Neural progenitor cell (in vitro differentiated cells): Measurements from ENCODE around the gene FAM53B. TPM values are rescaled to one million over a fixed set of nuclear protein-coding genes. Genes with fewer than 3 reads are reported as not detected.

Experiments
- DNase-seq: peaks from one replicate; pipeline ENCODE4 v3.0.0-alpha.2; 2016; ENCODE audit warnings: low spot score
- H2AFZ ChIP-seq: fragments of 200-600 bp; sonication (generic); replicated peaks from 2 replicates; pipeline ENCODE4 v1.6.1; 2016; ENCODE audit warnings: antibody characterized with exemption
- H3F3A ChIP-seq: fragments of 200-600 bp; sonication (generic); 2 replicates; pipeline ENCODE4 v1.6.1; 2016; ENCODE audit warnings: antibody characterized with exemption, low read depth
- H3K27ac ChIP-seq: fragments of 200-600 bp; sonication (generic); 2 replicates; pipeline ENCODE4 v1.5.1; 2016; ENCODE audit warnings: mild to moderate bottlenecking
- H3K27me3 ChIP-seq: fragments of 200-600 bp; sonication (generic); 2 replicates; pipeline ENCODE4 v1.6.1; 2016; ENCODE audit warnings: mild to moderate bottlenecking, moderate library complexity
- H3K36me3 ChIP-seq: fragments of 200-600 bp; sonication (generic); 2 replicates; pipeline ENCODE4 v1.5.1; 2016
- H3K4me1 ChIP-seq: fragments of 200-600 bp; sonication (generic); 2 replicates; pipeline ENCODE4 v1.6.1; 2016; ENCODE audit warnings: mixed run types
- H3K4me2 ChIP-seq: fragments of 200-600 bp; sonication (generic); 2 replicates; pipeline ENCODE4 v1.6.1; 2016
- H3K4me3 ChIP-seq: fragments of 200-600 bp; sonication (generic); 2 replicates; pipeline ENCODE4 v1.5.1; 2016
- H3K79me2 ChIP-seq: fragments of 200-600 bp; sonication (generic); 2 replicates; pipeline ENCODE4 v1.6.1; 2016; ENCODE audit warnings: low read depth
- H3K9ac ChIP-seq: fragments of 200-600 bp; sonication (generic); 2 replicates; pipeline ENCODE4 v1.6.1; 2016
- H3K9me3 ChIP-seq: fragments of 200-600 bp; sonication (generic); 2 replicates; pipeline ENCODE4 v1.5.1; 2016; ENCODE audit warnings: low read depth
- H4K20me1 ChIP-seq: fragments of 200-600 bp; sonication (generic); 2 replicates; pipeline ENCODE4 v1.6.1; 2016; ENCODE audit warnings: low read depth
- H3K27ac Mint-ChIP-seq: 3 replicates; pipeline ENCODE4 v1.8.0; 2021; ENCODE audit warnings: mixed read lengths
- H3K27me3 Mint-ChIP-seq: 2 replicates; pipeline ENCODE4 v1.8.0; 2022; ENCODE audit warnings: low read depth, mild to moderate bottlenecking, inconsistent platforms, moderate library complexity, mixed read lengths; ENCODE audit not compliant: insufficient read depth
- H3K36me3 Mint-ChIP-seq: 3 replicates; pipeline ENCODE4 v1.8.0; 2021; ENCODE audit warnings: mixed read lengths
- H3K4me1 Mint-ChIP-seq: 3 replicates; pipeline ENCODE4 v1.8.0; 2021; ENCODE audit warnings: mixed read lengths
- H3K4me3 Mint-ChIP-seq: 3 replicates; pipeline ENCODE4 v1.8.0; 2021; ENCODE audit warnings: mild to moderate bottlenecking, moderate library complexity, mixed read lengths
- H3K9me3 Mint-ChIP-seq: 3 replicates; pipeline ENCODE4 v1.8.0; 2020; ENCODE audit warnings: mixed read lengths
- CTCF ChIP-seq: fragments of 200-600 bp; sonication (generic); IDR thresholded peaks from 2 replicates; pipeline ENCODE4 v1.5.1; 2017; ENCODE audit warnings: antibody characterized with exemption, mild to moderate bottlenecking
- EZH2 ChIP-seq: fragments of 200-600 bp; sonication (generic); IDR thresholded peaks from 2 replicates; pipeline ENCODE4 v1.6.1; 2017; ENCODE audit warnings: antibody characterized with exemption, mild to moderate bottlenecking, moderate library complexity
- EZH2phosphoT487 ChIP-seq: fragments of 200-600 bp; sonication (generic); IDR thresholded peaks from 2 replicates; pipeline ENCODE4 v1.6.1; 2017; ENCODE audit warnings: antibody characterized with exemption
- total RNA-seq: library from RNA; depleted of rRNA; stranded (reverse); fragments of >200 nt; gene quantifications from 2 replicates; pipeline ENCODE4 v1.2.3, GENCODE V29; 2015; ENCODE audit warnings: low replicate concordance

Gene FAM53B
- total RNA-seq, 1 donor from 2014 or later = 15.3 TPM

GRCh38 chr10:124629415-124629814 is 114.8 kb downstream of the FAM53B start:
- Mint-ChIP-seq H3K9me3 (no peaks in the 10 kb centered on the region), H3K4me3 (no peak overlapping the region), H3K27me3 (peaks cover 2% of the 10 kb centered on the region), H3K27ac (peak overlapping the region; percentile 15), H3K36me3 (peaks cover 3% of the 10 kb centered on the region), H3K4me1 (peaks cover 17% of the 10 kb centered on the region)
- Histone ChIP-seq H3K27me3 (no peaks in the 10 kb centered on the region), H3K4me1 (peaks cover 33% of the 10 kb centered on the region), H3K79me2 (peaks cover 21% of the 10 kb centered on the region), H3F3A (no peaks in the 10 kb centered on the region), H3K4me2 (no peak overlapping the region), H3K9ac (no peak overlapping the region), H2AFZ (no peak overlapping the region), H3K36me3 (no peaks in the 10 kb centered on the region), H3K9me3 (no peaks in the 10 kb centered on the region), H3K4me3 (no peak overlapping the region), H4K20me1 (peaks cover 53% of the 10 kb centered on the region), H3K27ac (no peak overlapping the region)
- DNase-seq = no peak
- TF ChIP-seq CTCF = no peak
- no peak for TF ChIP-seq EZH2phosphoT487
- TF ChIP-seq EZH2 = no peak

- peaks cover 14% of the 10 kb centered on the region for H3K79me2 ChIP-seq
- Mint-ChIP-seq H3K36me3 (peaks cover 5% of the 10 kb centered on the region), H3K27ac (no peak overlapping the region), H3K4me3 (no peak overlapping the region), H3K9me3 (no peaks in the 10 kb centered on the region), H3K27me3 (peaks cover 2% of the 10 kb centered on the region), H3K4me1 (peaks cover 19% of the 10 kb centered on the region)
- H3K27ac ChIP-seq = no peak overlapping the region
- no peaks in the 10 kb centered on the region for H3F3A ChIP-seq
- H3K27me3 ChIP-seq = no peaks in the 10 kb centered on the region
- H3K4me3 ChIP-seq = no peak overlapping the region
- DNase-seq = no peak
- peaks cover 59% of the 10 kb centered on the region for H4K20me1 ChIP-seq
- H3K4me2 ChIP-seq = no peak overlapping the region
- no peak overlapping the region for H2AFZ ChIP-seq
- H3K4me1 ChIP-seq = peaks cover 33% of the 10 kb centered on the region
- H3K36me3 ChIP-seq = no peaks in the 10 kb centered on the region
- TF ChIP-seq EZH2phosphoT487 = no peak
- no peak for TF ChIP-seq EZH2
- no peak for TF ChIP-seq CTCF
- H3K9me3 ChIP-seq = no peaks in the 10 kb centered on the region
- H3K9ac ChIP-seq = no peak overlapping the region
These were observed 115.5 kb downstream of the FAM53B start for GRCh38 chr10:124628676-124629021.

GRCh38 chr10:124627866-124628675 is 116.1 kb downstream of the FAM53B start:
- peak overlapping the region; percentile 64 for H3K27ac Mint-ChIP-seq
- Histone ChIP-seq H3K9ac (no peak overlapping the region), H2AFZ (no peak overlapping the region)

More at GRCh38 chr10:124627866-124628675, 116.1 kb downstream of the FAM53B start:
- no peaks in the 10 kb centered on the region for H3K9me3 ChIP-seq
- peaks cover 9% of the 10 kb centered on the region for H3K79me2 ChIP-seq
- Mint-ChIP-seq H3K9me3 (no peaks in the 10 kb centered on the region), H3K4me3 (no peak overlapping the region), H3K27me3 (peaks cover 2% of the 10 kb centered on the region), H3K4me1 (peaks cover 20% of the 10 kb centered on the region), H3K36me3 (peaks cover 5% of the 10 kb centered on the region)
- H4K20me1 ChIP-seq = peaks cover 60% of the 10 kb centered on the region
- TF ChIP-seq EZH2 (no peak), CTCF (no peak), EZH2phosphoT487 (no peak)
- H3K4me2 ChIP-seq = no peak overlapping the region
- no peaks in the 10 kb centered on the region for H3K27me3 ChIP-seq
- H3F3A ChIP-seq = no peaks in the 10 kb centered on the region
- no peaks in the 10 kb centered on the region for H3K36me3 ChIP-seq
- H3K4me1 ChIP-seq = peaks cover 33% of the 10 kb centered on the region
- no peak for DNase-seq
- H3K27ac ChIP-seq = no peak overlapping the region
- H3K4me3 ChIP-seq = no peak overlapping the region
